HepG2 (cell line): ENCODE data around the gene KIAA0232. TPM values are rescaled to one million over a fixed set of nuclear protein-coding genes. Genes with fewer than 3 reads are reported as not detected.

ENCODE experiments used
- CBFB ChIP-seq: sonication (generic); formaldehyde crosslinking; IDR thresholded peaks from 2 replicates; pipeline ENCODE4 v1.4.0; 2020; ENCODE audit warnings: missing genetic modification reagents
- CBX5 ChIP-seq: sonication (generic); formaldehyde crosslinking; IDR thresholded peaks from 2 replicates; pipeline ENCODE4 v1.4.0; 2020; ENCODE audit warnings: missing genetic modification reagents, borderline replicate concordance
- FLYWCH1 ChIP-seq: sonication (generic); formaldehyde crosslinking; IDR thresholded peaks from 2 replicates; pipeline ENCODE4 v1.8.1; 2023; ENCODE audit warnings: mild to moderate bottlenecking, missing genetic modification reagents
- FOXK2 ChIP-seq: fragments of 450-650 bp; IDR thresholded peaks from 2 replicates; pipeline ENCODE4 v1.6.1; 2016
- HMGXB3 ChIP-seq: sonication (generic); formaldehyde crosslinking; IDR thresholded peaks from 2 replicates; pipeline ENCODE4 v1.4.0; 2020; ENCODE audit warnings: missing genetic modification reagents, borderline replicate concordance
- HNRNPH1 ChIP-seq: fragments of 200-400 bp; formaldehyde crosslinking; optimal IDR thresholded peaks from 2 replicates; pipeline ENCODE3; 2017; ENCODE audit warnings: mild to moderate bottlenecking, low read depth, low read length
- KDM5A ChIP-seq: fragments of 200-600 bp; sonication (generic); IDR thresholded peaks from 2 replicates; pipeline ENCODE4 v1.7.0; 2018; ENCODE audit warnings: antibody characterized with exemption, mild to moderate bottlenecking, low read length, borderline replicate concordance
- KLF13 ChIP-seq: sonication (generic); formaldehyde crosslinking; IDR thresholded peaks from 2 replicates; pipeline ENCODE4 v1.4.0; 2020; ENCODE audit warnings: mild to moderate bottlenecking, missing genetic modification reagents
- MEIS1 ChIP-seq: sonication (generic); formaldehyde crosslinking; IDR thresholded peaks from 2 replicates; pipeline ENCODE4 v1.9.0; 2021; ENCODE audit warnings: mild to moderate bottlenecking, missing genetic modification reagents, moderate library complexity, borderline replicate concordance
- NFYC ChIP-seq: IDR thresholded peaks from 2 replicates; pipeline ENCODE4 v1.6.1; 2016; ENCODE audit warnings: missing genetic modification reagents, missing compliant biosample characterization
- NR1H2 ChIP-seq: sonication (generic); formaldehyde crosslinking; IDR thresholded peaks from 2 replicates; pipeline ENCODE4 v1.8.1; 2022; ENCODE audit warnings: low read depth, missing genetic modification reagents, borderline replicate concordance
- ONECUT2 ChIP-seq: sonication (generic); formaldehyde crosslinking; IDR thresholded peaks from 2 replicates; pipeline ENCODE4 v1.4.0; 2020; ENCODE audit warnings: missing genetic modification reagents
- TBX2 ChIP-seq: sonication (generic); formaldehyde crosslinking; IDR thresholded peaks from 2 replicates; pipeline ENCODE4 v1.5.0; 2020; ENCODE audit warnings: missing genetic modification reagents, mild to moderate bottlenecking, borderline replicate concordance
- TCF7 ChIP-seq: sonication (generic); IDR thresholded peaks from 2 replicates; pipeline ENCODE4 v1.6.1; 2016; ENCODE audit warnings: antibody characterized with exemption, low read depth
- ZNF136 ChIP-seq: sonication (generic); formaldehyde crosslinking; IDR thresholded peaks from 2 replicates; pipeline ENCODE4 v1.8.1; 2022; ENCODE audit warnings: low read depth, mild to moderate bottlenecking, moderate library complexity, missing genetic modification reagents
- ZNF543 ChIP-seq: sonication (generic); formaldehyde crosslinking; IDR thresholded peaks from 2 replicates; pipeline ENCODE4 v1.4.0; 2020; ENCODE audit warnings: mild to moderate bottlenecking, missing genetic modification reagents
- ZNF609 ChIP-seq: sonication (generic); formaldehyde crosslinking; IDR thresholded peaks from 2 replicates; pipeline ENCODE4 v1.4.0; 2020; ENCODE audit warnings: mild to moderate bottlenecking, missing genetic modification reagents, borderline replicate concordance
- ZNF737 ChIP-seq: sonication (generic); formaldehyde crosslinking; IDR thresholded peaks from 2 replicates; pipeline ENCODE4 v1.5.0; 2020; ENCODE audit warnings: missing genetic modification reagents, mild to moderate bottlenecking, borderline replicate concordance
- ZNF766 ChIP-seq: sonication (generic); formaldehyde crosslinking; IDR thresholded peaks from 2 replicates; pipeline ENCODE4 v1.5.0; 2020; ENCODE audit warnings: missing genetic modification reagents, borderline replicate concordance
- ZNF816 ChIP-seq: sonication (generic); formaldehyde crosslinking; IDR thresholded peaks from 2 replicates; pipeline ENCODE4 v1.8.0; 2022; ENCODE audit warnings: missing genetic modification reagents, mild to moderate bottlenecking, borderline replicate concordance
- polyA plus RNA-seq, 8 experiments: library from polyadenylated mRNA; depleted of rRNA in 3 of 8; stranded (reverse) in 7 of 8; unstranded in 1 of 8; fragments of >200 nt; fragmentation: Illumina TruSeq in 4 of 8; extraction: Trizol in 4 of 8; gene quantifications; 2 replicates each; pipeline versions ENCODE4 v1.2.1 to v1.2.3, GENCODE V29; 2011 to 2016; ENCODE audit warnings: low read depth in 4 of 8, missing spikeins in 1 of 8, mixed read lengths in 1 of 8; ENCODE audit not compliant: insufficient read depth in 1 of 8
- total RNA-seq, 5 experiments: library from RNA; depleted of rRNA; stranded (reverse); fragments of >200 nt; fragmentation: Illumina TruSeq; extraction: Trizol; gene quantifications; 2 replicates each; pipeline ENCODE4 v1.2.3, GENCODE V29; 2016; ENCODE audit warnings: low read depth in 1 of 5
- TF ChIP-seq, protein P1 (sequence below): sonication (generic); formaldehyde crosslinking; IDR thresholded peaks from 2 replicates; pipeline ENCODE4 v1.8.0; 2022; ENCODE audit warnings: mild to moderate bottlenecking, missing genetic modification reagents, moderate library complexity

Gene KIAA0232
- total and polyA plus RNA-seq, 2 of the 13 experiments (the other 11 are each of a cell fraction or from before 2014, with no cell fraction given) = 7.8 to 17.1 TPM

GRCh38 chr4:6902318-6903042 lies 120.0 kb downstream of the KIAA0232 start (continued):
- no peak for TF ChIP-seq HMGXB3 (CRISPR knock-in tag)
- no peak for TF ChIP-seq FLYWCH1 (CRISPR knock-in tag)
- TF ChIP-seq HNRNPH1 = no peak
- no peak for TF ChIP-seq CBFB
- TF ChIP-seq KLF13 (CRISPR knock-in tag) = no peak
- no peak for TF ChIP-seq CBX5
- no peak for TF ChIP-seq ZNF543 (CRISPR knock-in tag)
- no peak for TF ChIP-seq NFYC (CRISPR knock-in tag)
- TF ChIP-seq ZNF136 = no peak
- TF ChIP-seq ONECUT2 = no peak
- no peak for TF ChIP-seq MEIS1
- TF ChIP-seq TBX2 (CRISPR knock-in tag) = peak; percentile 71
- TF ChIP-seq TCF7 = 0 out of 2 replicates have a peak, but pooled peaks have one; percentile 7
- TF ChIP-seq ZNF737 (CRISPR knock-in tag) = no peak
- TF ChIP-seq ZNF816 (CRISPR knock-in tag) = no peak
- no peak for TF ChIP-seq ZNF766 (CRISPR knock-in tag)
- no peak for TF ChIP-seq ZNF609
- TF ChIP-seq, protein P1, sequence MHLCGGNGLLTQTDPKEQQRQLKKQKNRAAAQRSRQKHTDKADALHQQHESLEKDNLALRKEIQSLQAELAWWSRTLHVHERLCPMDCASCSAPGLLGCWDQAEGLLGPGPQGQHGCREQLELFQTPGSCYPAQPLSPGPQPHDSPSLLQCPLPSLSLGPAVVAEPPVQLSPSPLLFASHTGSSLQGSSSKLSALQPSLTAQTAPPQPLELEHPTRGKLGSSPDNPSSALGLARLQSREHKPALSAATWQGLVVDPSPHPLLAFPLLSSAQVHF (CRISPR knock-in tag) = no peak
- TF ChIP-seq FOXK2 = no peak
- no peak for TF ChIP-seq KDM5A
- no peak for TF ChIP-seq NR1H2 (CRISPR knock-in tag)
